Left ventricle myocardium superior (tissue), 1 donor: Measurements from ENCODE around the gene TRH. TPM values are rescaled to one million over a fixed set of nuclear protein-coding genes. Genes with fewer than 3 reads are reported as not detected.

Source experiments
- ATAC-seq: fragments of 200-7000 bp; cut with Tn5 transposase; one replicate; pipeline ENCODE4 v1.9.1; 2020; ENCODE audit warnings: mild to moderate bottlenecking, moderate library complexity
- DNase-seq: peaks from one replicate; pipeline ENCODE4 v3.0.0-alpha.2; 2020
- intact Hi-C: fragments of 100-400 bp; cut with micrococcal nuclease; formaldehyde crosslinking; loops from one replicate; pipeline ENCODE4 v1.11.0; 2022
- total RNA-seq: library from RNA; stranded (reverse); fragmentation: NEBNext Ultra II Directional; extraction: Animal tissue kit (Norgen Biotek cat#: 25700); gene quantifications from one replicate; pipeline ENCODE4 v1.2.1, GENCODE V29; 2021
- donor health status: DM: no; HTN: yes; CAD: no; lungs with severe emphysema.

Gene TRH
- total RNA-seq, 1 donor from 2014 or later = not detected

- ATAC-seq = no peak
- no peak for DNase-seq
- intact Hi-C loops = no loop called here
Observed at GRCh38 chr3:129958755-129959154, 15.8 kb upstream of the TRH start.

GRCh38 chr3:129961141-129961541, 13.4 kb upstream of the TRH start:
- intact Hi-C loops = no loop called here
- no peak for ATAC-seq
- no peak for DNase-seq

GRCh38 chr3:129962600-129962999, 11.9 kb upstream of the TRH start:
- DNase-seq (no peak), ATAC-seq (no peak)
- intact Hi-C loops = no loop called here

GRCh38 chr3:129965937-129966336, 8.6 kb upstream of the TRH start:
- DNase-seq (no peak), ATAC-seq (no peak)
- intact Hi-C loops = no loop called here

GRCh38 chr3:129966876-129967275, 7.6 kb upstream of the TRH start:
- intact Hi-C loops = no loop called here
- DNase-seq (no peak), ATAC-seq (no peak)

- ATAC-seq (no peak), DNase-seq (no peak)
- intact Hi-C loops = no loop called here
Observed at GRCh38 chr3:129967761-129968160, 6.8 kb upstream of the TRH start.

GRCh38 chr3:129971351-129972052, 3.0 kb upstream of the TRH start:
- no peak for ATAC-seq
- intact Hi-C loops = no loop called here
- DNase-seq = no peak

- intact Hi-C loops = no loop called here
- DNase-seq = no peak
- ATAC-seq = no peak
Observed at GRCh38 chr3:129972301-129972700, 2.2 kb upstream of the TRH start.

GRCh38 chr3:129973853-129974563, 512 bp upstream of the TRH start:
- intact Hi-C loops = no loop called here
- ATAC-seq (no peak), DNase-seq (no peak)

- ATAC-seq (peak; percentile 54), DNase-seq (peak; percentile 56)
- intact Hi-C loops = no loop called here
Observed at GRCh38 chr3:129974833-129975704, 549 bp downstream of the TRH start.

- DNase-seq = no peak
- intact Hi-C loops = no loop called here
- no peak for ATAC-seq
Observed at GRCh38 chr3:129975705-129976048, 1.2 kb downstream of the TRH start.

GRCh38 chr3:129976286-129976685, 1.8 kb downstream of the TRH start:
- DNase-seq (no peak), ATAC-seq (no peak)
- intact Hi-C loops = no loop called here

GRCh38 chr3:129978123-129978522, 3.6 kb downstream of the TRH start:
- DNase-seq (no peak), ATAC-seq (peak; percentile 60)
- intact Hi-C loops = no loop called here

GRCh38 chr3:129979905-129980304, 5.4 kb downstream of the TRH start:
- ATAC-seq = no peak
- intact Hi-C loops = no loop called here
- DNase-seq = no peak

- no peak for DNase-seq
- no peak for ATAC-seq
- intact Hi-C loops = no loop called here
Observed at GRCh38 chr3:129983561-129983960, 9.0 kb downstream of the TRH start.

GRCh38 chr3:129984125-129984524, 9.6 kb downstream of the TRH start:
- intact Hi-C loops = no loop called here
- DNase-seq (no peak), ATAC-seq (no peak)

GRCh38 chr3:129985113-129985512, 10.6 kb downstream of the TRH start:
- intact Hi-C loops = no loop called here
- DNase-seq (peak; percentile 70), ATAC-seq (peak; percentile 95)

GRCh38 chr3:129988429-129988828, 13.9 kb downstream of the TRH start:
- no peak for ATAC-seq
- intact Hi-C loops = no loop called here
- DNase-seq = no peak

- ATAC-seq (no peak), DNase-seq (no peak)
- intact Hi-C loops = no loop called here
Observed at GRCh38 chr3:129989414-129989813, 14.9 kb downstream of the TRH start.

- intact Hi-C loops = no loop called here
- no peak for ATAC-seq
- no peak for DNase-seq
Observed at GRCh38 chr3:129992781-129993180, 18.3 kb downstream of the TRH start.
